GM18508 (cell line): ENCODE results near the gene CACNB2.
"Not testable (repeated sequence)": the region's sequence is repeated elsewhere in the genome, so short reads cannot be mapped to it uniquely, and the experiment has no call there.

Experiments used
- ATAC-seq: cut with Tn5 transposase; IDR thresholded peaks from one replicate; pipeline ENCODE4 v1.9.1; 2021; ENCODE audit warnings: moderate number of reproducible peaks; ENCODE audit not compliant: insufficient read depth, unreplicated experiment

CACNB2 gene

GRCh38 chr10:18423058-18423637 lies 282.9 kb downstream of the CACNB2 start:
- ATAC-seq, result no peak

- no peak for ATAC-seq
Observed at GRCh38 chr10:18424200-18424599, 284.0 kb downstream of the CACNB2 start.

GRCh38 chr10:18429335-18429734 lies 289.1 kb downstream of the CACNB2 start:
- no peak for ATAC-seq

GRCh38 chr10:18436902-18437301 lies 296.7 kb downstream of the CACNB2 start:
- ATAC-seq, result no peak

- no peak for ATAC-seq
Observed at GRCh38 chr10:18437486-18437885, 297.3 kb downstream of the CACNB2 start.

- ATAC-seq, result no peak
Observed at GRCh38 chr10:18438361-18439126, 298.3 kb downstream of the CACNB2 start.

GRCh38 chr10:18439601-18440000 lies 299.4 kb downstream of the CACNB2 start:
- ATAC-seq, result no peak

GRCh38 chr10:18445635-18446034 lies 305.4 kb downstream of the CACNB2 start:
- ATAC-seq, result not testable (repeated sequence)

GRCh38 chr10:18446205-18446604 lies 306.0 kb downstream of the CACNB2 start:
- ATAC-seq, result no peak

GRCh38 chr10:18449611-18450026 lies 309.4 kb downstream of the CACNB2 start:
- ATAC-seq, result no peak

GRCh38 chr10:18450298-18450697 lies 310.1 kb downstream of the CACNB2 start:
- no peak for ATAC-seq

- no peak for ATAC-seq
Observed at GRCh38 chr10:18455086-18455884, 315.1 kb downstream of the CACNB2 start.

GRCh38 chr10:18456984-18457383 lies 316.8 kb downstream of the CACNB2 start:
- ATAC-seq, result peak; percentile 97

GRCh38 chr10:18460032-18460431 lies 319.8 kb downstream of the CACNB2 start:
- ATAC-seq, result no peak

- no peak for ATAC-seq
Observed at GRCh38 chr10:18463673-18464211, 323.5 kb downstream of the CACNB2 start.

- ATAC-seq, result no peak
Observed at GRCh38 chr10:18469125-18469524, 328.9 kb downstream of the CACNB2 start.

- ATAC-seq, result no peak
Observed at GRCh38 chr10:18472977-18473376, 332.8 kb downstream of the CACNB2 start.

GRCh38 chr10:18473424-18474117 lies 333.3 kb downstream of the CACNB2 start:
- no peak for ATAC-seq

- ATAC-seq, result no peak
Observed at GRCh38 chr10:18474118-18474455, 333.9 kb downstream of the CACNB2 start.

- no peak for ATAC-seq
Observed at GRCh38 chr10:18476076-18476647, 335.9 kb downstream of the CACNB2 start.
